NOMO-1 treated with DMSO at 0.1 percent for 48 hours (cell line): ENCODE data around the gene RWDD1.

Source experiments
- DNase-seq: peaks from one replicate; lab custom pipeline; 2025; ENCODE audit not compliant: unreplicated experiment; lab: John Stamatoyannopoulos, UW

The RWDD1 gene

GRCh38 chr6:116605935-116606334, 34.6 kb downstream of the RWDD1 start:
- DNase-seq, result no peak

- no peak for DNase-seq
Measured at GRCh38 chr6:116611056-116611455, 39.8 kb downstream of the RWDD1 start.

DNA sequence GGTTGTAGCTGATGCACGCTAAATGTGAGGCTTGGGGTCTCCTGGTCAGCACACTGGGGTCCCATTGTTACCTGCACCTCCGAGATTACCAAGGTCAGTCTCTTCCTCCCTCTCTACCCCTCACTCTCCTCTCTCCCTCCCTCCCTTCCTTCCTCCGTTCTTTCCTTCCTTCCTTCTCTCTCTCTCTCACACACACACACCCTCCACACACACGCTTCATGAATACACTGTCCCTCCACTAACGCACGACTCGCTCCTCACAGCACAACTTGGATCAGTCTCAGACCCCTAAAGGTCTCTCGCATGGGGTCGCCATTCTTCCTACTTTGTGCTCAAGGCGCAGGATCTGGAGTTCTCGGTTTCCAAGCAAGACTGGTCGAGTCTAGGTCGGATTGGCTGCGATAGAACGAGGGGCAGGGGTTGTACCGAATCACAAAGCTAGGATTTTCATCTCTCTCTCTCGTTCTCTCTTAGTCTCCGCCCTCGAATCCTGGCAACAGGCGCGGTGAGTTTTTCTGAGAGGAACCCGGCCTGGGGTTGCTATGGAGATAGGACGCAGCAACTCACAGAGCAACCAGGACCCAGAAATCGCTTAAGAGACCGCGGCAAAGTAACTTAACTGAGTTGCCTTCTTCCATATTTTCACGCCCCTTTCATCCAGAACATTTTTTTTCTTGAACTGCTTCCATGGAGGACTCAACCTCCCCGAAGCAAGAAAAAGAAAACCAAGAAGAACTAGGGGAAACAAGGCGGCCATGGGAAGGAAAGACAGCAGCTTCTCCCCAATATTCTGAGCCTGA, 44.8 kb downstream of the RWDD1 start, which contains the start of gene RSPH4A:
TSS of gene RSPH4A (plus strand) at position 543 of the 800 bp plus-strand sequence. CDS start at position 688, 145 bp downstream.
- peak; percentile 94 for DNase-seq

GRCh38 chr6:116616737-116617053, 45.4 kb downstream of the RWDD1 start:
- DNase-seq, result no peak

DNA sequence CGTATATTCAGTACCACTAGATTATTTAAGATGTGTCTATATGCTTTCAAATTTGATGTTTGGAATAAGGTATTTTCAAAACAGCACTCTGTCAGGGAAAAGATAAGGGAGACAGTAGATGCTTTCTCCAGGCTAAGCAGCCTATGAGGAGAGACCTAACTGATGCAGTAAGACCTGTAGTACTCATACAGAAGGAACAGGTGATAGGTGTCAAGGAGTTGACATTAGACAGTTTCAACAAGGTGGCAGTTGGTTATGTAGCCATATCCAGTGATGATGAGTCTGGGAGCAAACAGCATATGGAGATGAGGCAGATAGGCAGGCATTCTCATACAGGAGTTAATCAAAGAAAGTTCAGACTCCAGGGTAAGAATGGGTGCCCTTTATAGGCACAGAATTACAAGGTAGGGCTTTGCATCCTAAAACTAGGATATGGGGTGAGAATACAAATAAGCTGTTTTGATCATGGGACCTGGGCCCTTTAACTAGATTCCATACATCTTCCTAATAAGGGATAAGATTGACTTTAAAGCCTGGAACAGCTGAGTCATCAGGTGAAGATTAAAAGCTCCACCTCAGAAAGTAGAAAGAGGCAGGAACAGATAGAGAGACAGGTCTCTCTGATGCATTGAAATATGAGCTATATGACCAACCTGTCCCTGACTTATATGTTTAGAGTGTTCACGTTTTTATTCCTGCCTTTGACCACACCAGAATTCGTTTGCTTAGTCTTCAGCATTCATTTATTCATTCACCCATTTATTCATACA, 52.9 kb downstream of the RWDD1 start:
- no peak for DNase-seq

DNA sequence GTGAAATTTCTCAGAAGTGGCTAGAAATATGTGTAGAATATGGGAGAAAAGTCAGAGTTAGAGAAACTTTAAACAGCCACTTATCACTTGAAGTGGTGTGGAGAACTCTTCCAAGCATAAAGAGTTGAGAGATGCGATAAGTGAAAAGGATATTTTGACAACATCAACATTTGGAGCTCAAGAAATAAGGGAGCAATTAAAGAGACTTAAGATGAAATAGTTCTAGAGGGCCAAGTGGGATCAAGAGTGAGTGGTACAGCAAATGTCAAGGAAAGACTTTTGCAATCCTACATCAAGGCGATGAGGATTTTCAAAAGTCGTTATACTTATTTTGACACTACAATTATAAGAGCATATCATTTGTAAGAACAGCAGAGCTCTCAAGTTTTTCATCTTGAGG, 54.6 kb downstream of the RWDD1 start:
- no peak for DNase-seq

DNA sequence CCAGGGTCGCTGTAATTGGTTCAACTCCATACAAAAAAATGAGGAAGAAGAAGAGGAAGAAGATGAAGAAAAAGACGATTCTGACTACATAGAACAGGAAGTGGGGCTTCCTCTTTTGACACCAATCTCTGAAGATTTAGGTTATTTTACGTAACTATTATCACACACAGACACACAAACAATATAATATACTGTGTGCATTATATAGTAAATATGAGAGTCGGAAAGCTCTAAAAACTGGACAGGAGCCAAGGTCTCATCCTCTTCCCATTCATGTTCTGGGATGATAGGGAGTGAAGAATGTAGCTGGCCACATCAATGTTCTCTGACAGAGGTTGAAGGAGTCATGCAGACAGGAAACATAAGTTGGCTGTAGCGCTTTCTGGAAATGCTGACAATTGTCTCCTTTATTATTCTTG, 58.3 kb downstream of the RWDD1 start:
- DNase-seq, result peak; percentile 87

DNA sequence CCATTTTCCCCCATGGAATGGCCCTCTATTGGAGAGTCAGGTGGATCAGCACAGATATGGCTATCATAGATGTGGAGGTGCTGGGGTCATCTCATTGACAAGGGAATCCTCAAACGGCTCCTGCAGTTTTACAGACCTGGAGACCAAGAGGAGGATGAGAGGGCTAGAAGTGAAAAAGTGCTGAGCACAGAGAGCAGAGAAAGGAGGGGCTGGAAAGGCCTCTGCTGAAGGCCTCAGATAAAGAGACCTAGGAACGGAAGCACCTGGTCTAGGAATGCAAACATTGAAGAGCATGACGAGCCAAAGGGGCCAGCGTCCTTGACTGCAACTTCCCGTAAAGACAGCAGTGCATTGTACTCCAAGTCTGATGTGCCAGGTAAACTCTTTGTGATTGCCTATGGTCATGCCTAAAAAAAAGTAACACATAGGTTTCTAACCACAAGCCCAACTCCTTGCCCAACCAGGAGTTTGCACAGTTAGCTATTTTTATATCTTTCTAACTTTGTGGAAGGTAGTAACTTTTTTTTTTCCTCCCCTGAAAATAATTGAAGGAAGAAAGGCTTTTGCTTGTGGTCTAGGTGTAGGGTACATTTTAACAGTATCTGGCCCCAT, 60.2 kb downstream of the RWDD1 start:
- no peak for DNase-seq

GRCh38 chr6:116633685-116634084, 62.4 kb downstream of the RWDD1 start:
- no peak for DNase-seq
